PC-3 (cell line): ENCODE measurements around the gene LMLN.

Source experiments
- CTCF ChIP-seq: fragments of 300-600 bp; sonication (generic); conservative IDR thresholded peaks from 2 replicates; pipeline ENCODE4 v1.5.1; 2017; ENCODE audit warnings: antibody characterized with exemption, low read depth, mild to moderate bottlenecking, low read length
- EZH2 ChIP-seq: fragments of 300-600 bp; sonication (generic); IDR thresholded peaks from one replicate; pipeline ENCODE4 v1.6.1; 2017; ENCODE audit warnings: antibody characterized with exemption, mild to moderate bottlenecking, low read length; ENCODE audit not compliant: unreplicated experiment
- EZH2phosphoT487 ChIP-seq: fragments of 300-600 bp; sonication (generic); IDR thresholded peaks from 2 replicates; pipeline ENCODE4 v1.6.1; 2018; ENCODE audit warnings: mild to moderate bottlenecking, antibody characterized with exemption, low read length, borderline replicate concordance

DNA sequence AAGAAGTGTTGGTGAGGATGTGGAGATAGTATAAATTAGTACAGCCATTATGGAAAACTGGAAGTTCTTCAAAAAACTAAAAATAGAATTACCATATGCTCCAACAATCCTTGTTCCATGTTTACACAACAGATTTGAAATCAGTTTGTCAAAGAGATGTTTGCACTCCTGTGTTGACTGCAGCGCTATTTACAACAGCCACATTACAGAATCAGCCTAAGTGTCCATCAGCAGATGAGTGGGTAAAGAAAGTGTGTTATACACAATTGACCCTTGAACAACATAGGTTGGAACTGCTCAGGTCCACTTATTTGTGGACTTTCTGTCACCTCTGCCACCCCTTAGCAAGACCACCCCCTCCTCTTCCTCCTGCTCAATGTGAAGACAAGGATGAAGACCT is 34.7 kb downstream of the LMLN start:
- TF ChIP-seq CTCF (no peak), EZH2 (no peak), EZH2phosphoT487 (no peak)
